NCI-H1417 (cell line): ENCODE data around the gene SMIM38.

Experiments
- DNase-seq, 3 experiments: peaks; one replicate each; lab custom pipeline; 2025; lab: John Stamatoyannopoulos, UW

The SMIM38 gene

DNA sequence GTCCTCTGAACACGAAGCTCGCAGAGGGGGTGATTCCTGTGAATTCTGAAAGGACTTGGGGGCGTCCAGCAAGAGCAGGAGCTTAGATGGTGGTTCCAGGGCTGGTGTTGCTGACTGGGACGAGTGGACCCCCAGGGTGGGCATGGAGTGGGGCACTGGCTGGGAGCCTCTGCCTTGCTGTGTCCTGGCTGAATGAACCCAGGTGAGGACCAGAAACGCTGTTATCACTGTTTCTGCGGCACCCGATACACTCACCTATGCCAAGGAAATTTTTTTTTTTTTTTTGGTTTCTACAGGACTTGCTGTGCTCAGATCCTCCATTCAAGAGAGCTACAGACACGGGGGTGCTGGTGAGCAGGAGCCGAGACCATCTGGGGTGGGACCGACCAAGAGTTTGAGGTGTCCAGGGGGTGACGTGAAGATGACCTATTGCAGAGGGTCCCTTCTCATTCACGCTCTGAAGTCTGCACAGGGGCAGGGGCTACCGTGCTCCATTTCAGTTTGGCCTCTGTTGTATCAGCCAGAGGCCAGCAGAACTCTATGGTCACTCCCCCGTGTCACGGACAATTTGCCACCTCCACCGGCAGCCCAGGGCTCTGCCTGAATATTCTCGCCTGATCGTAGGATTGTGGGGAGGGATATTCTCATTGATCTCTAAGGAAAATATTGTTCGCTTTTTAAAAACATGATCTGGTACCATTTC lies 3.6 kb downstream of the SMIM38 start:
- no peak for DNase-seq

DNA sequence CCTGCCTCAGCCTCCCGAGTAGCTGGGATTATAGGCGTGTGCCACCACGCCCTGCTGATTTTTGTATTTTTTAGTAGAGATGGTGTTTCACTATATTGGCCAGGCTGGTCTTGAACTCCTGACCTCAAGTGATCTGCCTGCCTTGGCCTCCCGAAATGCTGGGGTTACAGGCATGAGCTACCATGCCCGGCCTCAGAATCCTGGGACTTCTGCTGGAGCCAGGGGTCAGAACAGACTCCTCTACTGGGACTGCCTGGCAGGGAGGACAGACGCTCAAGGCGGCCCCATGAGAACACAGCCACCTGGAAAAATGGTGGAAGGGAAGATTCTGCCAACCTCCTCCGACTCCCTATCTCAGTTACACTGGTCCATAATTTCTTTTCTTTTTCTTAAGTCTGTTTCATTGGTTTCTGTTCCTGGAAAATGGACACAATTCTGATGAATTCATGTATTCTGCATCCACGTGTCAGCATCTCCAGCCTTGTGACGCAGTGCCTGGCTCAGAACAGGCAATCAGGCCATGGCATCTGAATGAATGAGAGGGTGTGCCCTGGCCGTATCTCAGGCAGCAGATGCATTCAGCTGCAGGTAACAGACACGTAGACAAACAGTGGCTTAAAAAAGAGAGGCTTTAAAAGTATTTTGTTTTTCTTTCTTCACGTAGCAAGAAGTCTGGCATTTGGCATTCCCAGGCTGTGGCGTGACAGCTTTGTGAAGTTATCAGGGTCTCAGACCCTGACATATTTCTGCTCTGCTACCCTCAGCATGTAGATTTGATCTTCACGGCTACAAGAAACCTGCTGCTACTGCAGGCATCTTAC lies 4.8 kb downstream of the SMIM38 start:
- no peak for DNase-seq

DNA sequence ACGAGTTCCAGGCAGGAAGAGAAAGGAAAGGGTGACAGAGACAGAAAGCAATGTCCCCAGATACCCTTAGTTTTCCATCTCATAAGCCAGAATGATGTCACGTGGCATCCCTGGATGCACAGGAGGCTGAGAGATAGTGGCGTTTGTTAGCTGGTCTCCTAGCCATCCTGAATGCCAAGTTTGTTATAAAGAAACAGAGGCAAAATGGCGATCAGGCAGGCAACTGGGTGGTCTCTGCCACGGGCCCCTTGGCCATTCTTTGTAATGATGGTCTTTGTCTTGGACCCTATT lies 5.3 kb downstream of the SMIM38 start:
- no peak for DNase-seq

DNA sequence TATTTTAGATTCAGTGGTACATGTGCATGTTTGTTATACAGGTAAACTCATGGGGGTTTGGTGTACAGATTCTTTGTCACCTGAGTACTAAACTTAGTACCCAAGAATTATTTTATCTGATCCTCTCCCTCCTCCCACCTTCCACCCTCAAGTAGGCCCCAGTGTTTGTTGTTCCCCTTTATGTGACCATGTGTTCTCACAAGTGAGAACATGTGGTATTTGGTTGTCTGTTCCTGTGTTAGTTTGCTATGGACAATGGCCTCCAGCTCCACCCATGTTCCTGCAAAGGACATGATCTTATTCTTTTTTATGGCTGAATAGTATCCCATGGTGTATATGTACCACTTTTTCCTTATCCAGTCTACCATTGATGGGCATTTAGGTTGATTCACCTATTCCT lies 6.8 kb downstream of the SMIM38 start:
- no peak for DNase-seq

DNA sequence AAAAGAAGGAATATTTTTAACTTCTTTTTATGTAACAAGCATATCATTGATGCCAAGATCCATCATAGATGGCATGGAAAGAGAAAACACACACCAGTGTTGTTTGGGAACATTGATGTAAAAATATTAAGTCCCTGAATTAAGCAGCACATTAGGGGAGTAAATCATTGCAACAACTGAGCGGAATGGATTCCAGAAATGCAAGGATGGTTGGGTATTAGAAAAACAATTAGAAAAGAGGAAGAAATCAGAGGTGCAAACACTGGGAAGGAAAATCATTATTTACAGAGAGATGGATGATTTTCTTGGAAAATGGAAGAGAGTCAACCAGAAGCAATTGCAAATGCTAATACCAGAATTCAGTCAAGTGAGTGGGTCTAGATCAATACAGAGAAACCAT lies 8.1 kb downstream of the SMIM38 start:
- DNase-seq = no peak

DNA sequence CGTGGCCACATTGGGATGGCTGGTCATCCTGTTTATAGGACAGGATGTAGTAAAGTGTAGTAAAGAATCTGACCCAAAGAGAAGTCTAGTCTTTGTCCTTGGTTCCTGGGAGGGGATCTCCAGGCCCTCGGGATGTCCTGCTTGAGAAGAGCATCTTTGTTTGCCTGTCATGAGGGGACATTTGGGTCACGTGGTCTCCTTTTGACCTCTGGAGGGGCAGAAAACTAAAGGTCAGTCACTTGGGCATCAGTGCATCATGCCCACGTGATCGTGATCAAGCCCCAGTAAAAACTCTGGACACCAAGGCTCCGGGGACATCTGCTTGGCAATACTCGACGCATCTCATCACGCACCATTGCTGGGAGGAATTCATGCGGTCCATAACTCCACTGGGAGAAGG lies 9.1 kb downstream of the SMIM38 start:
- no peak for DNase-seq

DNA sequence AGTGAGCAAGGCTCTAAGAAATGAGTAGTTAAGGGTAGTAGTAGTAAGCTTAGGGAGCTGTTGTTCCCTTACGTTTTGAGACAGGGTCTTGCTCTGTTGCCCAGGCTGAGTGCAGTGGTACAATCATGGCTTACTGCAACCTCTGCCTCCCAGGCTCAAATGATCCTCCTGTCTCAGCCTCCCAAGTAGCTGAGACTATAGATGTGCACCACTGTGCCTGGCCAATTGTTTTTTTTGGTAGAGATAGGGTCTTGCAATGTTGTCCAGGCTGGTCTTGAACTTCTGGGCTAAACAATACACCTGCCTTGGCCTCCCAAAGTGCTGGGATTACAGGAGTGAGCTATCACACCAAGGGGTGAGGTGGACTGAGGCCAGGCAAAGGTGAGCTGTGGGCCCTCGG lies 10.0 kb downstream of the SMIM38 start:
- no peak for DNase-seq

DNA sequence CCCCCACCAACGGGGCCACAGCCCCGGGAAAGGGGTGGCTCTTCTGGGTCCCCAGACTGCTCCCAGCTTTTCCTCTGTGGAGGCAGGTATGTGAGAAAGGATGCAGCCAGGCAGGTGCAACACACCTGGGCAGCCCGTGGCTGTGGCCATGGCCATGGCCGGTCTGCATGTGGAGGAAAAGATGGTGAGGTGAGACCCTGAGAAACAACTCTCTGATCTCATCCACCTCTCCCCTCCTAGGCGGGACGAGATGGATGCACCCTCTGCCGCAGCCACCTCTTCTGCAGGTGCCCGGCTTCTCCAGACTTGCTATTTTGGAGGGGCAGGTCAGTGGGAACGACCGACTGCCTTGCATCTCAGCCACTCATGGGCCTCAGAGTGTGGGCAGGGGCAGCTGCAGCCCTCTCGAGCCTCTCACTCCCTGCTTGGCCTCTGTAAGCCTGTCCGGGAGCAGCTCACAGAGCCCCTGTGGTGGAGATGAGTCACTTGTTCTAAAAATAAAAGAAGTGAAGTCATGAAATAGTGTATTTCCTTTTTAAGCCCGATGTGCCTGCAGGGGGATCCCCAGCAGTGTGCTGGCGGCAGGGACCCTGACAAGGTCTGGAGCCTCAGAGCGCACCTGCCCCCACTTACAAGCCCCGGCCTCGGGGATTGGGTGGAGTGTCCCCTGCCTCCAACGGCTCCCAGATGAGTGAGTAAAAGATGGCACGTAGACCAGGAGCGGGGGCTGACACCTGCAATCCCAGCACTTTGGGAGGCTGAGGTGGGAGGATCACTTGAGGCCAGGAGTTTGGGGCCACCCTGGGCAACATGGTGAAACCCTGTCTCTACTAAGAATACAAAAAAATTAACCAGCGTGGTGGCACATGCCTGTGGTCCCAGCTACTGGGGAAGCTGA lies 10.7 kb downstream of the SMIM38 start:
- peak in 2 of 3 experiments; percentile 23 to 56 for DNase-seq

DNA sequence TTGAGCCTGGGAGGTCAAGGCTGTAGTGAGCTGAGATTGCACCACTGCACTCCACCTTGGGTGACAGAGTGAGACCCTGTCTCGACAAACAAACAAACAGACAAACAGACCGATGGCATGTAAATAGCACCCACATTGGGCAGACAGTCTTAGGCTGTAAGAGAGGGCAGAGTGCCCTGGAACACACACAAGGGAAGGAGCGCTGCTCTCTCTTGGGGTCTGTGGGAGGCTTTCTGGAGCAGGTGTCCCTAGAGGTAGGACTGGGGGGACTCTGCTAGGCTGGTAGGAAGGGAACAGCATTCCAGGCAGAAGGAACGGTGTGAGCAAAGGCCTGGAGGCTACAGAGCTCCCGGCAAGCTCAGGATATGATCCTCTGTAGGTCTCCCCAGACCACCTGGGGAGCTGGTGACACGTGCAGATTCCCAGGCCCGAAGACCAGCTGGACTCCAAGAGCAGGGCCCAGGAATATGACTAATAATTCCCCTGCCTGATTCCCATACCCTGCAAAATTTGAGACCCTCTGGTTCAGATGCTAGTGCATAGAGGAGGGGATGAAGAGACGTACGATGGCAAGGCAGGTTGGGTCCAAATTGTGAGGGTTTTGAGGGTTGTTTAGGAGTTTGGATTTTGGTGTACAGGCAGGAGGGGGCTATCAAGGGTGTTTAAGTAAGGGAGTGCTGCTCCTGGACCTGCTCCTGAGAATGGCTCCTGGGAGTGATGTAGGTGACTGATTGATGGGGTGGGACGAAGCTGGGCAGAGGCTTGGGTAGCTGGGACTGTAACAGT lies 11.6 kb downstream of the SMIM38 start:
- no peak for DNase-seq

DNA sequence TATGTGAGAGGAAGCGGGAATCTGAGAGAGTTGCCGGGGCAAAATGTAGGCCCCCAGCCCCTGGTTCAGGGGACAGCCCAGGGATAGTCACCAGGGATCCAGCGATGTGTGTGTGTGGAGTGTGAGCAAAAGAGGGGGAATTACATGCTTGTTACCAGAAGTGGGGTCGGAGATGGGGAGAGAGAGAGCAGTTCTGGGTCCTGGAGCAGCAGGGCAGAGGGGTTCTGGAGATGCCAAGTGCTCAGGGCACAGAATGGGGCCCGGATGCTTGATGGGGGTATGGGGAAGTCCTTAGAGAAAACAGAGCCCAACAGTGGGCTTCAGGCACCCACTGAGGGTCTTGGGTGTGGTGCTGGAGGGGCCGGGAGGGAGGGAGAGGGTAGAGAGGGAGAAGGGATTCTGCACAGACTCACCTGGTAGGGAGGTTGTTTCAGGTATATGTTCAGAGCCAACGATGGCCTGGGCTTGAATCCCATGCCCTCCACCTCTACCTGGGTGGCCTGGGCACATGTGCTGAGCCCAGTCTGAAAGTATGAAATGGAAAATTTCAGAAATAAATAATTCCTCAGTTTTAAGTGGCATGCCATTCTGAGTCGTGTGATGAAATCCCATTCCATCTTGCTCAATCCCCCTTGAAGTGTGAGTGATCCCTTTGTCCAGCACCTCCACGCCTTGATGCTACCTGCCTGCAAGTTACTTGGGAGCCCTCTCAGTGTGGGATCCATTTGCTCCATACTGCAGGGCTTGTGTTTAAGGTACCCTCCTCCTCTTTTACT lies 12.4 kb downstream of the SMIM38 start:
- no peak for DNase-seq

DNA sequence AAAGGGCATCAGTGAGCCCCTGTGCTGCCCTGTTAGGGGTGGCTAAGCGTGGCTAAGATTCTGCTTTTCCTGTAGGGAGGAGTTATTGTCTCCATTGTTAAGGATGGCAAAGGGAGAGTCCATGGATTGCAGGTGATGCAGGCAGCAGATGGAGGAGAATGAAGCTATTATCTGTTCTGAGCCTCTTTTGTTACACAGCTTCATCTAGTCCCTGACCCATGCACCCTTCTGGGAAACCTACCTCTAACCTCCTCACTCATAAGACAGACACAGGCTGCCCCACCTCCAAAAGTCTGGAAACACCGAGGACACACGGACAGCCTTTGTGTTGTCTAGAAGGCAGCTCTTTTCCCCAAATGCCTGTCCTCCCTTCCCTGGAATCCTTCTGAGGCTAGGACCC lies 13.7 kb downstream of the SMIM38 start:
- DNase-seq = no peak

DNA sequence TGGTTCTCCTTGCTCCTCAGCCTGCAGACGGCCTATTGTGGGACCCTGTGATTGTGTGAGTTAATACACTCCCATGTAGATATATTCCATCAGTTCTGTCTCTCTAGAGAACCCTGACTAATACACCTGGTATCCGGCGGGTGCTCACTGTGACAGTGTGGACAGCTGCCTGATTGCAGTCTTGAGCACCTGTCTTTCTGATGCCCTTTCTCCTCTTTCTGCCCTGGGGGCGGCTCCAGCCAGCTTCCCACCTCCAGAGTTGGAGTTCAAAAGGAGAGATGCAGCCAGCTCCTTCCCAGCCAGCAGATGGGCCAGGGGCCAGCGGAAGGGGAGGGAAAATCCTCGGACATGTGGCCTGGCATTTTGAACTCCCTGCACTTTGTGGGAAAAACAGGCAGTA lies 15.0 kb downstream of the SMIM38 start:
- DNase-seq = peak in 2 of 3 experiments; percentile 24 to 53

DNA sequence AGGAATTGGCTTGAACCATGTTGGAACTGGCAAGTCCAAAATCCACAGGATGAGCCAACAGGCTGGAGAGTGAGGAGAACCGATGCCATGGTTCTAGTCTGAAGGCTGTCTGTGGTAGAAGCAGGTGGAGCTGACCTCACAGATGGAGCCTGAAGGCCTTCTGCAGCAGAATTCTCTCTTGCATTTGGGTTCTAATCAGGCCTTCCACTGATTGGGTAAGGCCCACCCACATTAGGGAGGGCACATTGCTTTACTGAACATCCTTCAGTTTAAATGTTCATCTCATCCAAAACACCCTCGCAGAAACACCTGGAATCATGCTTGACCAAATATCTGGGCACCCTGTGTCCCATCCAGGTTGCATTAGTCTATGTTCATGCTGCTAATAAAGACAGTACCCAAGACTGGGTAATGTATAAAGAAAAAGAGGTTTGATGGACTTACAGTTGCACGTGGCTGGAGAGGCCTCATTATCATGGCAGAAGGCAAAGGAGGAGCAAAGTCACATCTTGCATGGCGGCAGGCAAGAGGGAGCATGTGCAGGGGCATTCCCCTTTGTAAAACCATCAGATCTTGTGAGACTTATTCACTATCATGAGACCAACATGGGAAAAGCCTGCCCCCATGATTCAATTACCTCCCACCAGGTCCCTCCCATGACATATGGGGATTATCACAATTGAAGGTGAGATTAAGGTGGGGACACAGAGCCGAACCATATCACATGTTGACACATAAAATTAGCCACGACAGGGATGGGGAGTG lies 15.9 kb downstream of the SMIM38 start:
- DNase-seq = no peak

DNA sequence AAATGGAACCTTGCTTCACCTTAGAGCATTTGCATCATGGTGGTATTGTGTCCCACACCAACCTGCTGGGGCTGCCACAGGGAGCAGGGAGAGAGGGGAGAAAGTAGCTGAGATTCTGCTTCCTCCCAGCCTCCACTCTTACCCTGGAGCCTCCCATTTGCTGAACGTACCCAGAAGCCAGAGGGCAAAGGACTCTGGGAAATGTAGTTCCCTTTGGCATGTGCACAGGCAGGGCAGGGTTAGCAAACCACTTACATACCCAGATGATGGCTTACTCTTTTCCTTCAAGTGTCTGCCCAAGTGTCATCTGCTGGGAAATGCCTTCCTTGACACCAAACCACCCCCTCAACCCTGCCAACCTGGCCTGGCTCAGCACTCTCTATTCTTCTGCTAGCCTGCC lies 16.9 kb downstream of the SMIM38 start:
- no peak for DNase-seq

DNA sequence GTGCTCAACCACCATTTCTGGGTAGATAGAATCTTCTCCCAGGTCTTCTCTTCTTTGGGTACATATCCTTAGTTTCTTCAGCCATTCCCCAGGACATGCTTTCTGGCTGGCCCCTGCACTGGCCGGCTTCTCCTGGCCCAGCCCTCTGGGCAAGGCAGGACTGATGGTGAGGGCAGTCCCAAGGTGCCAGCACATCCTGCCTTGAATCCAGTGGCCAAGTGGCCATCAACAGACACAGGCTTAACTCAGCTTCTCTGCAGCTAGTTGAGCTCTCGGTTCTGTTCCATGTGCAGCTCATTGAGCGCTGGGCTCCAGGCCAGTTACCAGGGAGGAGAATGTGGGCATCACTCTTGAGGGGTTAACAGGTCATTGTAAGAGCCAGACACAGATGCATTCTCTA lies 17.6 kb downstream of the SMIM38 start:
- DNase-seq = no peak

DNA sequence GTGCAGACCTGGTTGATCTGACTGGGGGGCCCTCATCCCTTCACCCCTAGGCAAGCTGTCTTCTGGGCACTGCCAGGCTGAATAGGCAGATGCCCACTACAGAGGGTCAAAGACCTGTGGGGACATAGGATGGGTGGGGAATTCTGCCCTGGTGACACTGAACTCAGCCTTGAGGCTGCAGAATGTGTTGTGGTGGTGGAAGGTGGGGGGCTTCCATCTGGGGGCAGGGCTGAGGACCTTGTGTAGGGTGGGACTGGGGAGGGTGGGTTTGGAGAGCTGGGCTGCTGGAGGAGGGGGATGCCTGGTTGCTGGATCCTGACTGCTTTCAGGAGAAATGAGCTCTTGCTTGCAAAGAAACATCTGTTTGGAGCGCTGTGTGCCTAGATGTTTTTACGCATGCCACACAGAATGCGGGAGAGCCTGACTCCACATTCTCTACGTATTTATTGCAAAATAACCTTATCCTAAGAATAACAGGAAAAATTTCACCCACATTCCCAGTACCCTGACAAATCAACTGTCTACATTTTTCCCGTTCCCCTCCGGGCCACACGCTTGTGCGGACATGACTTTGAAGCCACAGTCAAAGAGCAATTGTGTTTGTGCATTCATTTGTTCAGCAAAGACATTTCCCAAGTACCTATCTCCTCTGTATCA lies 18.3 kb downstream of the SMIM38 start:
- DNase-seq = no peak

DNA sequence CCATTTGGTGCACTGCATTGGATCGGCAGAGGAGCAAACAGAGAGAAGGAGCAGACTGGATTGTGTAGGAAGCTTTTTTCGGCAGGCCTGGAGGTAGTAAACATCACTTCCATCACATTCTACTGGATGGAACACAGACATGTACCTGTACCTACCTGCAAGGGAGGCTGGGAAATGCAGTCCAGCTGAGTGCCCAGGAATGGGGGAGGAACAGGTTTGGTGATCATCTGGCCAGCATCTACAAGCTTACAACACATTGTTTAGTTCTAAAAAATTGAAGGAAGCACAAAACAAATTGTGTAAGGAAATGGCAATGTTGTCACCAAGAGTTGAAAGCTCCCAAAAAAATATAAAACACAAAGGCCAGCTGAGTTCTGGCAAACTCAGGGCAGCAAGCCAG lies 19.1 kb downstream of the SMIM38 start:
- DNase-seq = no peak

DNA sequence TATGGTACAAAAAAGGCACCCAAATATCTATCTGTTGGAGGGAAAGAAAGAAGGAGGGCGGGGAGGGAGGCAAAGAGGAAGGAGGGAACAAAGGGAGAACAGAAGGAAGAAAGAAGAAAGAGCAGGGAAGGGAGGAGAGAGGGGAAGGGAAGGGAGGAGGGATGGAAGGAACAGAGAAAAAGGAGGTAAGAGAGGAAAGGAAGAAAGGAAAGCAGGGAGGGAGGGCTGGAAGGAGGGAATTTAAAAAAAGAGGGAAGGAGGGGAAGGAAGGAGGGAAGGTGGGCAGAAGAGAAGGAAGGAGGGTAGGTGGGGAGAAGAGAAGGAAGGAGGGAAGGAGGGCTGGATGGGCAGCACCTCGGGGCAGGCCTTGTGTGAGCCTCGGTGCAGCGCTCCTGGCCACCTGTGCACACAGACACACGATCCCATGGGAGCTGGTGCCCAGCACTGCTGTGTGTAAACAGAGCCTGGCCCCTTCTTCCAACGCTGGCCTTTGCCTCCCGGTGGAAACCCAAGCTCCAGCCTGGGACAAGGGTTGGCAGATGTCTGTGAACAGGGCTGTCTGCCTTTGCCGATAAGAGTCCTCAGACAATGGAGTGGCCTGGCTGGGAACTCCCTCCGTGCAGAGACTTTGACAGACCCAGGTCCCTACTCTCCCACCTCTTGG lies 23.2 kb downstream of the SMIM38 start:
- DNase-seq = peak in 1 of 3 experiments; percentile 28

DNA sequence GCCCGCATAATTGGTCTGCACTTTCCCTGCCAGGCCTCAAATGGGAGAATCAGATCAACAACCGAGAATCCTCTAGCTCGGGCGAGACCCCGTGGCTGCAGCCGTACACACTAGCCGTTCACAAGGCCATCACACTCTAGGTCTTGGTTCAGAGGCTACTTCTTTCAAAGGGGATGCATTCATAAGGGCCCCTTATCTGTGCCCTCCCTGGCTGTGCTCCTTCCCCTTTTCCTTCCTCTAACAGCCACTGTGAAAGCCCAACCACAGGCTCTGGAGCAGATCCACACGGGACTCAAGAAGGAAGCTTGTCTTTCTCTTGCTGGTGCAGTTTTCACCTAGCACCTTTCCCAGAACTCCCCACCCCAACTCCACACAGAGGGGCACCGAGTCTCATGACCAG lies 24.5 kb downstream of the SMIM38 start:
- DNase-seq = no peak
